Pulmonary artery endothelial cell (primary cell): ENCODE results near the gene GLS. TPM values are rescaled to one million over a fixed set of nuclear protein-coding genes. Genes with fewer than 3 reads are reported as not detected.
"Not testable (repeated sequence)": the region's sequence is repeated elsewhere in the genome, so short reads cannot be mapped to it uniquely, and the experiment has no call there.

Source experiments
- DNase-seq: peaks from one replicate; pipeline ENCODE4 v3.0.0-alpha.2; 2011; ENCODE audit warnings: low read depth, low spot score
- total RNA-seq: library from RNA; depleted of rRNA; stranded (reverse); fragments of >200 nt; gene quantifications from 2 replicates; pipeline ENCODE4 v1.2.3, GENCODE V29; 2014

The GLS gene
- total RNA-seq, 1 donor from 2014 or later: 137 TPM

DNA sequence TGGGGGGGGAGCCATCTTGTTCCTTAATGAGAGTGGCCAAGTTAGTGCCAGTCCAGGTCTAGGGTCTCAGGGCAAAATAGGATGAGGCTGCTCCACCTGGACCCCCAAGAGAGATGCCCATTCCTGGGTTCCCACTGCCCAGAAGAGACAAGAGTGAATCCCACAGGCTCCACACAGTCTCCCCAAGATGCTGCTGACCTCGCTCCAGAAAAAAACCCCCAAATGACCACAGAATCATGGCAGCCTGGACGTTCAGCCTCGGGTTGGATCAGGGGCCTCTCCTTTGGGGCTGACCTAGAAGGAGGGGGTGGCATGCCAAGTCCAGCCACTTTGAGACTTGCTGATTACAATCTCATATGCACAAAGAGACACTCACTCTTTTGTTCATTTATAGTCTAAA lies 108.3 kb downstream of the GLS start:
- no peak for DNase-seq

DNA sequence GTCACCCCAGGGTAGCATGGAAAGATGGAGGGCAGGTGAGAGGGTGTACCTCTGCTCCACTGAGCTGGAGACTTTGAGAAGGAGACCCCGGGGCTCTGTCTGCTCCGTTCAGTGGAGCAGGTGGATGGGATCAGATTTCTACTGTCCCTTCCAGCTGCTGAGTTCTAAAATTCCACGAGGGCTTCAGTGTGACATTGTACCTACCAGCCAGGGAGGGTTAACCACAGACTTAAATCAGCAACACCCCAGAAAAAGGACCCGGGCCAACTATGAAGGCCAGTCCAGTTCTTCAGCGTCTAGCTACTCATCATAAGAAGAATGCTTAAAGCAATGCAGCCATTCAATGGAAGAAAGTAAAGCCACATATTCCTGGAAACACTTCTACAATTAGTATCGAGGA lies 109.5 kb downstream of the GLS start:
- no peak for DNase-seq

DNA sequence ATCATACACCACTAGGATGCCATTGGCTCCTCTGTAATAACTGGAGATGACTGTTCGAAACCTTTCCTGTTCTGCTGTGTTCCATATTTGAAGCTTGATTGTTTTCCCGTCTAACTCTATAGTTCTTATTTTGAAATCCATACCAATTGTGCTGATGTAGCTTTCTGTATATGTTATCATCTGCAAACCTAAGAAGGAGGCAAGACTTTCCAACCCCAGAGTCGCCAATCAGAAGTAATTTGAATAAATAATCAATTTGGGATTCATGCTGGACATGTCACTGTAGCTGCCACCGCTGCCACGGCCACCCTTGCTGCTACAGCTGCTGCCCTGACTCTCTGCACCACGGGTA lies 112.6 kb downstream of the GLS start:
- no peak for DNase-seq

DNA sequence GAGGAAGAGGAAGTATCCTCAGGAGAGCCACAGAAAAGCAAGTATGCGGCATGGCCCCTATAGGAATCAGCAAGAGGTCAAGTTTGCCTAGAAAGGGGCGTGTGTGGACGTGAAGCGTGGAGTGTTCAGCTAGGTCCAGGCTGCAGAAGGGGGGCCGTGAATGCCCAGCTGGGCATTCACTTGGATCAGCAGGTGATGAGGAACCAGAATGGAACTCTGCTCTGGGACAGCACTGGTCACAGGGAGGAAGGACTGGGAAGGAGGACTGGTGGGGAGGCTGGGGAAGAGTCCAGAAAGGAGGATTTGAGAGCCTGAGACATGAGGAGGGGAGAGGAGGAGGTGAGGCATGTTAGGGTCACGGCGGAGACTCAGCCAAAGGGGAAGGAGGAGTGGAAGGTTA lies 113.5 kb downstream of the GLS start:
- no peak for DNase-seq

DNA sequence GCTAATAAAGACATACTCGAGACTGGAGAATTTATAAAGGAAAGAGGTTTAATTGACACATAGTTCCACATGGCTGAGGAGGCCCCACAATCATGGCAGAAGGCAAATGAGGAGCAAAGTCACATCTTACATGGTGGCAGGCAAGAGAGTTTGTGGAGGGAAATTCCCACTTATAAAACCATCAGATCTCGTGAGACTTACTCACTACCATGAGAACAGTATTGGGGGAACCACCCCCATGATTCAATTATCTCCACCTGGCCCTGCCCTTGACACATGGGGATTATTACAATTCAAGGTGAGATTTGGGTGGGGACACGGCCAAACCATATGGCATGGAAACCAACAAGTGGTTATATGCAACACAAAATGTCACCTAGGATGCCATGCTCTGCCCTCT lies 114.7 kb downstream of the GLS start:
- not testable (repeated sequence) for DNase-seq

DNA sequence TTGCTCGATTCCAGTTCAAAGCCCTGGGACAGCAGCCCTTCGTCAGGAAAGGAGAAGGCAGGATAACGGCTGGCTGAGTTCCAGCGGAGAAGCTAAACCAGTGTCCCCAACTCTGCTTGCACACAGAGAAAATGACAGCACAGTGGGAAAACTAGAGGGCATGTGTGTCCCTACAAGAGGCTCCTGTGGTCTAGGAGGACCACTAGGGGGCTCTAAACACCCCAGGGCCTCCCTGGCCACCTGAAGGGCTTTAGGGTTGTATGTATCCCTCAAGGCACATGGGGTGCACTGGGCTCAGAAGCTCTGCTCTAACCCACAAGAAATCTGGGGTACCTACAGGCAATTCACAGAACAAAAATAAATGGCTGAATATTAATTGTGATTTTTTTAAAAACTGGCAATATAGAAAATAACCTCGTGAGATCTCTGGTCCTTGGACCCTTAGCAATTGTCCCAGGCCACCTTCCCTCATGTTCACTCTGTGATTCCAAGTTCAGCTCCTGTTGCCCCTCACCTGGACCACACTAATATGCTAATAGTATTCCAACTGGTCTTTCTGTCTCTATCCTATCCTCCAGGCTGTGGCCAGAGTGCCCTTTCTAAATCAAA lies 115.8 kb downstream of the GLS start:
- DNase-seq: no peak

DNA sequence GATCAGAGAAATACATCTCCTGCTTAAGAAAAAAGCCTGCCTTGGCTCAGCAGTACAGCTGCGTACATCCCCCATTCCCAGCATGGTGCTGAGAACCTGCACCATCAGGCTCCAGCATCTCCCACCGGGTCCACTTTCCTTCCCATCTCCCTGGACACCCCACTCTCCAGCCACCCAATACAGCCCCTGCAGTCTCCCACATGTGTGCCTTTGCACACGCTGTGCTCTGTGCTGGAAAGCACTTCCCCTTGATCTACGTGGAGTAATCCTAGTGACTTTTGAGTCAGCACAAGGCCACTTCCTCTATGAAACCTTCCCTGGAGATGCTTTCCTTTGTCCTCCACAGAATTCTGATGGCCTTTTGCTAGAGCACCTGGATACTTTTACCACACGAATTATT lies 116.3 kb downstream of the GLS start:
- no peak for DNase-seq

DNA sequence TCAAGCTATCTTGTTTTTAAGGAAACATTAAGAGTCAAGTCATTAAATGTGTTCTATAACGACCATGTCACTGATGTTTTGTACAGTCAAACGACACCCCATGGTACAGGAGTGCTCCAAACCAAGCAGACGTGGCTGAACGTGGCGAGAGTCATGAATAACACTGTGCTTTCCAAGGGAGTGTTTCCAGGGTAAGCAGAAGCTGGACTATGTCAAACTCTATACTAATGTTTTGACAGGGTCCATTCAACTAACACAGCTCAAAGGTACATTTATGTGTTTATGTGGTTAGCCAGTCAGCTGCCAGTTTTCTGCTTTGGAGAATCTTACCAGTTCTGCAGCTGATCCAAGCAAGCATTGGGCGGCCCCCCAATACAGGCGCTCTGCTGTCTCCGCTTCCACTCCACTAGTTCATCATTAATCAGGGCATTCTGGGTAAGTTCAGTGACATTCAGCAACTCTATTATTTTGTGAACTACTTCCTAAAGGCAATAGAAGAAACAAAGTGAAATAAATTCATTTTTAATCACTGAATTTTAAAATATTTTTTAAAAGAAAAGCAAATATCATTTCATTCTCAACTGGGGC lies 117.0 kb downstream of the GLS start:
- no peak for DNase-seq

DNA sequence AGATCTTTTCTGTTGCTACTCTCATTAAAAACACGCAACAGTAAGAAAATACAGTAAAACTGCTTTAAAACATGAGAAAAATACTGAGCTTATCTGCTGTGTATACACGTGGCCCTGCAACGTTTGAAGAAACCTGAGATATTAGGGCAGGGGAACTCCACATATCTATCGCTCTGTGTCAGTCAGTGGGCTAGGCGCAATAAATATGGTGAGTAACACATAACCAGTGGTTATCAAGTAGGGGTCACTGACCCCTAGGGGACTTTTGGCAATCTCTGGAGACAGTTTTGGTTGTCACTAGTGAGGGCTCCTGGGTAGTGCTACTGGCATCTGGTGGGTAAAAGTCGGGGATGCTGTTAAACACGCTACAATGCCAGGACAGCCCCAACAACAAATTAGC lies 118.4 kb downstream of the GLS start:
- no peak for DNase-seq

DNA sequence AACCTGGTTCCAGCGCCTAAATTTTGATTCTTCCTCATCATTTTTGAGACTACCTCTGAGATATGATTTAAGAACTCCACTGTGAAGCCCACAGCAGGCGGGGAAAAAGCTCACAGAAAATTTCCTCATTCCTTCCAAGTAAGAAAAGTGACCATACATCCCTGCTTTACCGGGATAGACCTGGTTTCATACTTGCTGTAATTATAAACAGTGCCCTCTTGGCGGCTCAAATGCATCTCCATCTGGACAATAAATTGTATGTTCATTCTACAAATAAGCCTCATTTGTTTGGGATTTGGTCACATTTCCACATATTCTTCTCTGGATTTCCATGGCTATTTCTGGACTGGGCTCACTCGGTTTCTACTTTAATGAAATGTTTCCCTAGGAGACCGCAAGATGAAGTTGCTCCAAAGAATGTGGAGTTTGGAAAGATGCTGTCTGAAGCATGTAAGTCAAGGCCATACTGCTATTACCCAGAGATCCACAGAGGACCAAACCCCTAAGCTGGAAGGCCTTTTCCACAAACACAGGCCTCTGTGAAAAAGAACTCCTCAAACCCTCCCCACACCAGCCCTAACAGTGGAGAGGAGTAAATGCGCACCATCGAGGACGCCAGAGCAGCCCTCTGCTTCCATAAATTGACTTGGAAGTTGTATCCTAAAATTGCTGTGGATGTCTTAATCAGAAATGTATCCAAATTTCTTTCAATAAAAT lies 119.5 kb downstream of the GLS start:
- no peak for DNase-seq

DNA sequence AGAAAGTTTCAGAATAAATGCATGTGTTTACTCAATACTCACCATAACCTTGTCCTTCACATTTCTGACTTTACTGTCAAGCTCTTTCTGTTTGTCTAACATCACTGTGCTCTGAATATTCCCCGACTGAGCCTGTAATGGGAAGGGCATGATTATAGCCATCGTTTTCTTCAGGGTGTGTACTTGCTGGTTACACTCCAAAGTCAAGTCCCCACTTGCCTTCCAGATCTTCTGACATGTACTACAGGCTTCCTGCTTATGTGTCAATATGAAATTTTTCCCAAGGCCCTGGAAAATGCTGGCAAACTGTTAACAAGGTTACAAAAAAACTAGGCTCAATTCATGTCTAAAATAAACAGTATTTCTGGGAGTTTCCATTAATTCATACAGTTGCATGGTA lies 120.4 kb downstream of the GLS start:
- DNase-seq: no peak

DNA sequence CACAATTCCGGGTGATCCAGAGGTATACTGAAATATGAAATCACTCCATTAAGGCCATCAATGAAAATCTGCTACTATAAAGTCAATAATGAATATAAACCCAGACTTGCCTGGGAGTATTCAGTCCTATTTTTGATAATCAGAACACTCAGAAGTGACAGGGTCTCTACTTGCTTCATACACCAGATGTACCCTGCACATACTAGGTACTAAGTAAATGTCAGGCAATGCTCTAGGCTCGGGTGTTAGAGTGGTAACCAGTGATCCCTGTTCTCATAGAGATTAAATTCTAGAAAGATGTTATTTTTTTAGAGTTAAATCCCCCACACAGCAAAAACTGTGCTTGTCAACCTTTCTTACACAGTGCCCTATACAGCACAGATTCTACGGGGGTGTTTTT lies 121.0 kb downstream of the GLS start:
- no peak for DNase-seq

DNA sequence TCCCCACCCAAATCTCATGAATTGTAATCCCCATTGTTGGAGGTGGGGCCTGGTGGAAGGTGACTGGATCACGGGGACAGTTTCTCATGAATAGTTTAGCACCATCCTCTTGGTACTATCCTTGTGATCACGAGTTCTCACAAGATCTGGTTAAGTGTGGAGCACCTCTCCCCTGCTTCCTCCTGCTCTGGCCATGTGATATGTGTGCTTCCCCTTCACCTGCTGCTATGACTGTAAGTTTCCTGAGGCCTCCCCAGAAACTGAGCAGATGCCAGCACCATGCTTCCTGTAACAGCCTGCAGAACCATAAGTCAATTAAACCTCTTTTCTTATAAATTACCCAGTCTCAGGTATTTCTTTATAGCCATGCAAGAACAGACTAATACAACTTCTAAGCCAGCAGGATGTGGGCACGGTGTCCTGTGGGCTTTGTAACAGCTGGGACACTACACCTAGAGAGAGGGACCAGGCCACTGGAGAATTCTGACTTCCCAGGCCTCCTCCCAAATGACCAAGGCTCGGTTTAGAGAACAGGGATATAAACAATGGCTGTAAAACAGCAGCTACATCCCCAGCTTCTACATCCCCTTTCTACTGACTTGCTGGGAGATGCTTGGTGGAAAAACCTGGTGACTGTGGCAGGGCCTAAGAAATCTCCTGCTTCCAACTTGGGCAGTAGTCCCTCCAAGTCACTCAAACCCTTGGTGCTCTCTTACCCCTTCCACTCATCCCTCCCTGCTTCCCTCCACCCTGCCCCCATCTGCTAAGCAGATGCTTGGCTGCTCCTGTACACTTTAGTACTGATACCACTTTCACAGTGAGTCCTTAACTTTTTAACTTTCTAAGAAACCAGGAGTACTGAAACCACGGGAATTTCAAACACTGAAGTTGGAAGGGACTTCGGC lies 123.0 kb downstream of the GLS start:
- DNase-seq: no peak

DNA sequence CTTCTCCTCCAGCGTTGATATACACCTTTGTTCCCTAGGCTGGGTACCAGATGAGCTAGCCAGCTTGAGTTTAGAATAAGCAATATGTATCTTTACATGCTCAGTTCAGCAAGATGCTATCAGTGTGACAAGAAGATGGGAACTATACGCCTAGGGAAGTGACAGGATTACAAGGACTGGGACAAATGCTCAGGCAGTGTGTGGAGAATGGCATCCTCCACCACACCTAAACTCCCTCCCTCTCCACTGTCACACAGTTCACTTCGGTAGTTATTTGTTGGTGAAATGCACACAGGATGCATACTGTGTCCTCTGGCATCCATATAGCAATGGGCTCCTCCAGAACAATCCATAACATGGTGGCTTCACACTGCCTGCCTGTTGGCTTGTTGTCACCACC lies 125.7 kb downstream of the GLS start:
- DNase-seq: no peak

DNA sequence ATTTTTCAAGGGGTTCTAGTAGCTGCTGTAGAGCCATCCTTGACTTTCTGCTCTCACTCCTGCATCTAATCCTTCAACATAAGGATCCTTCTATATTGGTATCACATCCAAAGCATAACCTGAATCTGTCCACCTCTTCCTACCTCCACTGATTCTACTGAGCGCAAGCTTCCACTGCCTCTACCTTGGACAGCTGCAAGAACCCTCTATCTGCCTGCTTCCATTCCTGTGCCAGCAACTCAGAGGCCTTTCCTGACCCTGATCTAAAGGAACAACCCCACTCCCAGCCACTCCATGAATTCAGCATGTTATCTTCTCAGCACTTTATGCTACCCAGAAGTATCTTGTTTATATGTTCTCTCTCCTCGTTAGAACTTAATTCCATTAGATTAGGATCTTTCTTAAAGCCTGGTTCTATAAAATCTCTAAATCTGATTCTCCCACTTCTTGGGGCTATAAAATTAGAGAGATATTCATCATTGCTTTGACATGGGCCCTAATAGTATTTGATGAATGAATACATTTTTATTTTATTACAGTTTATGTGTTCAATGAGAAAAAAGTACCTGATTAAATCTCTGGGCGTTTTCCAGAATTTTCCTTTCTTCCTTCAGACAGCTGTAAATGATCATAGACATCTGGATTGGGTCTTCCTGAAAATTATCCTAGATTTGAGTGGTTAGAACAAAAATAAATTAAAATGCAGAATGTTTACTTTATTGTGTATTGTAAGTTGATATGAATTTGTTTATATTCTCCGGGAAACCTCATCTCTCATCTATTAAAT lies 126.6 kb downstream of the GLS start:
- no peak for DNase-seq

DNA sequence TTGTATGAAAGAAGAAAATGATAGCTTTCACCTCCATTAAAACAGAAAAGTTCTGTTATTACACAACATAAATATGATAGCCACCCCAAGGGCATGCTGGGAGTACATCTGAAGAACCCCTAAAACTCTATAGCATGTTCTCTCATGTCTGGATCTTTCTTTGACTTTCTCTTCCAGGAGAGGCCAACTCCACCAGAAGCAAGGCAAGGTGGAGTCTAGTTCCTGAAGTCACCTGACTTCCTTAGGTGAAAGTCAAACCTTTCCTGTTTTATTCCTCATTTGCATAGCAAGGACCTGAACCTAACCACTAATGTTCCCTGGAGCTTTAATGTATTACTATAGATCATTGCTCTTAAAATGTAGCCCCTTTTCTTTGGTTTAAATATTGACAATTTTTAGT lies 127.7 kb downstream of the GLS start:
- no peak for DNase-seq

DNA sequence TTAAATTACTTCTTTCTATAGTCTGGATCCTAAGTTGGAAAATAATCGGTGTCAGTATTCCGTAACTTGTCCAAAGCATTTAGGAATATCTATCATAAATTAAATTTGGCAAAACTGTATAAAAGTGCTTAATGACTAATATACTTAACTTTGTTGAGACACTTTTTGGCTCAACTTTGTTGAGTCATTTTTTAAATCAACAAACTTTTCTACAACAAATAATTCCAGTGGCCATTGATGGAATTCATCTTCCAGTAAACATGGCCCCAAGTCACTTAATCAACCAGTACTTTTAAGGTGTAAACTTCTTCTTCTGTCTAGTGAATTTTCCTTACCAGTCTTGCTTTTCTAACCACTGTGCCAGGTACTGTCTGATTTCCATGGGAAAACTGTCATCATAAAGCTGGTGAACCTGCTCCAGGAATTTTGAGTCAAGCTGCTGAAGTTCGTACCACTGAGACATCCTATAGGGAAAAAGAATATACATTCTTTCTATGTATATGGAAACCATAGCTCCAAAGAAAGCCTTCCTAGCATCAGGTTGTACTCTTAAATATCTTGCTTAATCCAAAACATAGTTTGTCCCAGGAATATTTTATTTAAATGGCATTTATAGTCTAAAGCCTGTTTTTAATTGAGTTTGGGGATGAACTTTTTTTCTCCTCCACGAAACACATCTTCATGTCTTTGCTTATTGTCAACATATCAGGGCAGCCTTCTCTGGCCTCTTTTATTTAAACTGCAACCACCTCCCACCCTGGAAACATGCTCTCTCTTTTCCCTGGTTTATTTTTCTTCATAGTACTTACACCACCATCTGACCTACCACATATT lies 129.1 kb downstream of the GLS start:
- DNase-seq: no peak

DNA sequence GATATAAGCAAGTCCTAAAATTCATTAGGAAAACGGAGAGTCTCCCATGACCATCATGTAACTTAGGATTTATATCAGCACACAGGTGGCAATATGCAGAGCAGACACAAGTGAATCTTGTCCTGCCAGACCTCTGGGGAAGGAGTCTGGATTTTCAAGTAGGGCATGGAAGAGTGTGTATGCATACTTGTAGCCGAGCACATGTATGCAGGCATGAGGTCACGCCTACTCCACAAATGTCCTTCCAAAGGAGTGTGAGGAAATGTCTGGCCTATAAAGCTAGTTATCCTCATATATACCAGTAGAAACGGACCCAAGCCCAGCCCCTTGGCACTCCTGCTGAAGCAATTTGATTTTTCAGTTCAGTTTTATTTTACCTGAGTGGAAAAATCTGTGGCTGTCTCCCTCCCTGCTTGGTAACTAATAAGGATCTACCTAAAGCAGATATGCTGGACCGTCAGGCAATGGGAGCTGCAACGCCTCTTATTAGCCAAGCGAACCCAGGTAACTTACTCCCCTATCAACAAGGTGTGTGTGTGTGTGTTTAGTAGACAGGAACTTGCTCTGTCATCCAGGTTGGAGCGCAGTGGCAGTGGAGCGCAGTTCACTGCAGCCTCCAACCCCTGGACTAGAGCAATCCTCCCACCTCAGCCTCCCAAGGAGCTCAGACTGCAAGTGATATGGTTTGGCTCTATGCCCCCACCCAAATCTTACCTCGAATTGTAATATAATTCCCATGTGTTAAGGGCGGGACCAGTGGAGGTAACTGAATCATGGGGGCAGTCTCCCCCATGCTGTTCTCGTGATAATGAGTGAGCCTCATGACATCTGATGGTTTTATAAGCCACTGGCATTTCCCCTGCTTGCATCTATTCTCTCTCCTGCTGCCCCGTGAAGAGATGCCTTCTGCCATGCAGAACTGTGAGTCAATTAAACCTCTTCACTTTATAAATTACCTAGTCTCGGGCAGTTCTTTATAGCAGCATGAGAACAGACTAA lies 130.6 kb downstream of the GLS start:
- no peak for DNase-seq

DNA sequence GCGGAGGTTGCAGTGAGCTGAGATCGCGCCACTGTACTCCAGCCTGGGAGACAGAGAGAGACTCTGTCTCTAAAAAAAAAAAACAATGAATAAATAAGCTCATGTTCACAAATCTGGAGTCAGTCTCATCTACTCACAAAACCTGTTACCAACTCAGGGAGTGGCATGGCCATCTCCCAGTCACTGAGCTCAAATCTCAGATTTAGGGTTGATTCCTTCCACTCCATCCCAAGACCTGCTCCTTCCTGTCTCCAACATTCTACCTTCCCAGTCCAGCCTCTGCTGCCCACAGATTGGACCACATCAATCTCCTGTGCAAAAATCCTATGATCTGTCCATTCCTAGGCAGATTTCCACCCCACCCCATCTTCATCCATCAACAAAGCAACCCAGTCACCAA lies 131.7 kb downstream of the GLS start:
- no peak for DNase-seq
